Lower lobe of right lung (tissue), 2 donors: ENCODE results near the gene NPY4R. TPM values are rescaled to one million over a fixed set of nuclear protein-coding genes. Genes with fewer than 3 reads are reported as not detected.
"Not testable (repeated sequence)": the region's sequence is repeated elsewhere in the genome, so short reads cannot be mapped to it uniquely, and the experiment has no call there.

Experiments
- ATAC-seq, 2 donors: fragments of 200-7000 bp; cut with Tn5 transposase; one replicate each; pipeline ENCODE4 v1.9.1; 2020 to 2022; ENCODE audit warnings: mild to moderate bottlenecking in 2 of 2, moderate library complexity in 2 of 2
- DNase-seq: peaks from one replicate; pipeline ENCODE4 v3.0.0-alpha.2; 2020
- H3K27ac ChIP-seq: fragments of 200-600 bp; one replicate; pipeline ENCODE4 v1.8.0; 2022
- H3K27me3 ChIP-seq: fragments of 200-600 bp; one replicate; pipeline ENCODE4 v1.8.0; 2022; ENCODE audit warnings: low read depth
- H3K36me3 ChIP-seq: fragments of 200-600 bp; one replicate; pipeline ENCODE4 v1.8.0; 2022; ENCODE audit warnings: mild to moderate bottlenecking
- H3K4me1 ChIP-seq: fragments of 200-600 bp; one replicate; pipeline ENCODE4 v1.8.0; 2022
- H3K4me3 ChIP-seq: fragments of 200-600 bp; one replicate; pipeline ENCODE4 v1.8.0; 2022; ENCODE audit warnings: mild to moderate bottlenecking
- H3K9me3 ChIP-seq: fragments of 200-600 bp; one replicate; pipeline ENCODE4 v1.8.0; 2022
- intact Hi-C: fragments of 100-400 bp; cut with DNase I; formaldehyde crosslinking; loops from one replicate; pipeline ENCODE4 v1.11.0; 2022
- total RNA-seq: library from RNA; stranded (reverse); fragmentation: NEBNext Ultra II Directional; extraction: Animal tissue kit (Norgen Biotek cat#: 25700); gene quantifications from one replicate; pipeline ENCODE4 v1.2.1, GENCODE V29; 2021
- TF ChIP-seq, protein P1 (sequence below): fragments of 200-600 bp; IDR thresholded peaks from one replicate; pipeline ENCODE4 v1.8.0; 2022; ENCODE audit warnings: antibody characterized with exemption, mild to moderate bottlenecking
- donor health status: DM: no; HTN: yes; CAD: no; lungs with severe emphysema.

Gene NPY4R
- total RNA-seq, 1 donor from 2014 or later, result 1.1 TPM

DNA sequence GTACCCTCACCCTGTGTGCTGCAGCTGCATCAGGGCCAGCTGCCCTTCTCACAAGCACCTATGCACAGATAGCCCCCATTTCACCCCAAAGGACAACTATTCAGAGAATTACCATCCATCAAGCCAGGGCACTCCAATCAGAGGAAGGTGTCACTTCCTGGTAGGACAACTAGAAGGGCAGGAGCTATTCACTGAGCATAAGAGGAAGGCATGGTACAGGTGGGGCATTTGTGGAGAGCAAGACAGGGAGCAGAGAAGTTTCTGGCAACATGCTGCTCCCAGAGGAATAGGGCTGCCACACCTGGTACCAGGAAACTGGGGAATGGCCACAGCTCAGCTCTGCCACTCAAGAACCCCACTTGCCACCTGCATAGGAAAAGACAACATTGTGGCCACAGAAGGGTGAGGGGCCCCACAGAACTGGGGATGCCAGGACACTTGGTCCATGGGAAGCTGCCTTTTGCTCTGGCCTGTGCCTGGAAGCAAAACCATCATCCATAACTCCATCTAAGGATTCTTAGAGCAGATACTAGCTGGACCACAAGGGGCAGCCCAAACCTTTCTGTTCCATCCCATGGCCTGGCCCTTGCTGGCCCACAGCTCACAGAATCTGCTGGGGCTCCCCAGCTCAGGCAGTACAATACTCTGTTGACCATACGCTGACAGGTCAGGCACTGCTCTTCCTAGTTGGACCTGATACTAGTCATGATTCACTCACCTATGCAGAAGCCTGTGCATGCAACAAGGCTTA, 25.8 kb upstream of the NPY4R start:
- H3K4me3 ChIP-seq, H3K9me3 ChIP-seq, DNase-seq, H3K27me3 ChIP-seq, intact Hi-C loops, H3K36me3 ChIP-seq, H3K27ac ChIP-seq, H3K4me1 ChIP-seq: not testable (repeated sequence)
- ATAC-seq, result peak in 1 of 2 donors; percentile 12

DNA sequence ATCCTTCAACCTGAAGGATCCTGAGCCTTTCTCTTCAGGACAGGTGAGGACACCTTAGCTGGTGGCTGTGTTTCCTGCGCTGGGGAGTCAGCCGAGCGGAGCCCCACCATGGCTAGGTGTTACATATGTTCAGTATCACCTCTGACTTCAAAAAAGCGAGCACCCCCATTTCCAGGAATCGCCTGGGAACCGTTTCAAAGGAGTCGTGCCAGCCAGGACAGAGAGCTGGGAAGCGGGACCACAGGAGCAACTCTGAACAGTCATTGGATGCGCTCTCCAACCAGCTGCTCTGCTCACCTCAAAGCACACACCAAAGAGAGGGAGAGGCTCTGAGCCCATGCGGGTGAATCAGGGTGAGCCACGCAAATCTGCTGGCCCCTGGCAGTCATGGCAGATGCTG, 24.5 kb upstream of the NPY4R start:
- H3K36me3 ChIP-seq, H3K4me1 ChIP-seq, H3K9me3 ChIP-seq, H3K27ac ChIP-seq, ATAC-seq, H3K27me3 ChIP-seq, intact Hi-C loops, H3K4me3 ChIP-seq: not testable (repeated sequence)
- peak; percentile 25 for DNase-seq

DNA sequence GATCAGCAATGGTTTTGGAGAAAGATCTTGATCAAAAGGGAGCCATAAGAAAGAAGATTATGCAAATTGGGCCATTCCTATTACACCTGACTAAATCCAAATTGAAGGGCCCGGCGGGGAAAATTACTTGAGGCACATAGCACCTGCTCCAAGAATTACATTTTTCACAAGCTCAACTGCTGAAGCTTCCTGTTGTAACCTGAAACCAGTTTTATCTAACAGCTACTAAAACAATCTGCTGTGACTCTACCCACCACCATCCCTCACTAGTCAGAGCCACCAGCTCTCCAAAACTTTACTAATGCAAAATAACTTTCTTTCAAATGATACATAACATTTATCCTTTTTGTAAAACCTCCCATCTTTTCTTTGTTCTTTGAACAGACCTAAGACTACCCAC, 20.7 kb upstream of the NPY4R start:
- H3K4me1 ChIP-seq, H3K4me3 ChIP-seq, DNase-seq, H3K27ac ChIP-seq, ATAC-seq, H3K9me3 ChIP-seq, intact Hi-C loops, H3K27me3 ChIP-seq, H3K36me3 ChIP-seq: not testable (repeated sequence)

DNA sequence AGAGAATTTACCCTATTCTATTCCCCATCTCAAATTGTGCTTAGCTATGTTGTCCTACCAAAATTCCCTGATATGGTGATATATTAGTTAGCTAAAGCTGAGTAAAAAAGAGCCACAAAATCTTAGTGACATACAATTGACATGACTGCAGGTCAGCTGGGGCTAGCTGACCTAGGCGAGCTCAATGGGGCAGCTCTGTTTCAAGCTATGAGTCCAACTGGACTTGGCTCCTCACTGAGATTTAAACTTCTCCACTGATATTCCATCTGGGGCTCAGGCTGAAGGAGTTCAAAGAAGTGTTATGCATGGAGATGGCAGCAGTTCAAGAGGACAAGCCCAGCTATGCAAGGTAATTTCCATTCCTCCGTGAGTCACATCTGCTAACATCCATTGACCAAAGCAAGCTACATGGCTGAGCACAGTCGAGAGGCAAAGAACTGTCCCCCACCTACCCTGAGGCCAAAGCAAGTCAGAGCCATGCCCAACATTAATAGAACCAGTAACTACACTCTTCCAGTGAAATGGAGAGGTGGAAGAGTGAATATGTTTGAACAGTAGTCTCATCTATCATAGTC, 9.1 kb upstream of the NPY4R start:
- H3K4me3 ChIP-seq, DNase-seq, H3K27me3 ChIP-seq, intact Hi-C loops, H3K4me1 ChIP-seq, H3K36me3 ChIP-seq, H3K27ac ChIP-seq, H3K9me3 ChIP-seq: not testable (repeated sequence)
- peak; percentile 26 to 34 for ATAC-seq

DNA sequence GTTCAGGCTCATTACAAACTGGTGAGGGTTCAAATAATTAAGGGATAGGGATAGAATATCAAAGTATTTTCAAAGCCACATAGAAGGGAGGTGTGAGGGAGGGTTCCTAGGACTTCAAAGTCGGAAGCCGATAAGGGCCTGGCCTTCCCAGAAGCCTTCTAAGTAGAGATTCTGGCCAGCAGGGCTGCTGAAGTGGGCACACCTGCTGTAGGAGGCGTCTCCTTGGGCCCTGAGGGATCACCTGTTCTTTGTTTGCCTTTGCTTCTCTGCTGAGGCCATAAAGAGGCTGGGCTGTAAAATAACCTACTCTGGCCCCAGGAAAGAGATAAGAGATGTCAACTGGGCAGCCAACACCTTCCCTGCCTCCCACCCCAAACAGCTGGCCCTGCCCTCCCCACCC, 8.0 kb upstream of the NPY4R start:
- H3K4me1 ChIP-seq, H3K27ac ChIP-seq, H3K9me3 ChIP-seq, H3K27me3 ChIP-seq, H3K4me3 ChIP-seq, intact Hi-C loops, H3K36me3 ChIP-seq: not testable (repeated sequence)
- DNase-seq (peak; percentile 69), ATAC-seq (peak; percentile 92 to 94)

DNA sequence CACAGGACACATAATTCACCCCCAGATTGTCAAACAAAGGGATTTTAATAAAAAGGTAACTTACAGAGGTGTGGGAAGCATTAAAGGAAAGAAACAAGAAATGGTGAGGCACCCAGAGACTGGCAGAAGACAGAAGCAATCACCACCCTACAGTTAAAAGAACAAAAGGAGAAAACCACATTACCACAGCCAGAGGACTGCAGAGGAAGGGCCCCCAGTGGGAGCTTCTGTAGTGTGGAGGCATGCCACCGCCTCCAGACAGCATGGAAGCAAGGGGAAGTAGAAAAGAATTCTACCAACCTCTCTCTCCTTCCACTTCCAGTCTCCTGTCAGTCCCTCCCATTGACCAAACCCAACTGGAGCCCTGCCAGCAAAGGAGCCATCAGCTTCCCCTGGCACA, 4.4 kb upstream of the NPY4R start:
- H3K4me1 ChIP-seq, H3K27ac ChIP-seq, H3K36me3 ChIP-seq, intact Hi-C loops, H3K4me3 ChIP-seq, H3K9me3 ChIP-seq, H3K27me3 ChIP-seq, DNase-seq, ATAC-seq: not testable (repeated sequence)

DNA sequence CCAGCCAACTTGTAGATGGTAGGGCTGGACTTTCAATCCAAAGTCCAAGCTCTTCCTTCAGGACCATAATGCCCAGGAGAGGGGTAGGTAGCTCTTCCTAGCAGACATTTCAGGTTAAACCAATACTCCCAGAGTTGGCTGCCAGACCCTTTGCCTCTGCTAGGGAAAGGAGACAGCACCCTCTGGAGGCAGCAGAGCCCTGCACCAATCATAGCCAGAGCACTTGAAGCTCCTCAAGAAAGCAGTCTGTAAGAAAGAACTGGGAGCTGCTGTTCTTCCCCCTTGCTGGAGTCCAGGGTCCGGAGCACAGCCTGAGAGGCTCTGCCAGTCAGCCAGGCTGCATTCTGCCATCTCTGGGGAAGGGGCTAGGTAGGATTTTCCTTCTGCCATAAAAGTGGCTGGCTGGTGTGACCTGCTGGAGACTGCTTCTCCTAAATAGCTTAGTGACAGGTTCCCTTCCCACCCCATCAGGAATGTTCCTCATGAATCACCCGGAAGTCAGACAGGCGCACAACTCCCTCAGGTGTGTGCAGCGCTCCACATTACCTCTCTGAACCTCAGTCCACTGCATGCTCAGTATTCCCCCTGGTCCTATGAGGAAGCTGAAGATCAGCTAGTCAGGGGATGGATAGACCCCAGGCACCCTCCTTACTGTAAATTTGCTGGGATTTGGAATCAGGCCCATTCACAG, 2.5 kb upstream of the NPY4R start:
- intact Hi-C loops, H3K9me3 ChIP-seq, H3K27me3 ChIP-seq, H3K4me3 ChIP-seq, DNase-seq, H3K4me1 ChIP-seq, H3K27ac ChIP-seq, H3K36me3 ChIP-seq: not testable (repeated sequence)
- TF ChIP-seq, protein P1, sequence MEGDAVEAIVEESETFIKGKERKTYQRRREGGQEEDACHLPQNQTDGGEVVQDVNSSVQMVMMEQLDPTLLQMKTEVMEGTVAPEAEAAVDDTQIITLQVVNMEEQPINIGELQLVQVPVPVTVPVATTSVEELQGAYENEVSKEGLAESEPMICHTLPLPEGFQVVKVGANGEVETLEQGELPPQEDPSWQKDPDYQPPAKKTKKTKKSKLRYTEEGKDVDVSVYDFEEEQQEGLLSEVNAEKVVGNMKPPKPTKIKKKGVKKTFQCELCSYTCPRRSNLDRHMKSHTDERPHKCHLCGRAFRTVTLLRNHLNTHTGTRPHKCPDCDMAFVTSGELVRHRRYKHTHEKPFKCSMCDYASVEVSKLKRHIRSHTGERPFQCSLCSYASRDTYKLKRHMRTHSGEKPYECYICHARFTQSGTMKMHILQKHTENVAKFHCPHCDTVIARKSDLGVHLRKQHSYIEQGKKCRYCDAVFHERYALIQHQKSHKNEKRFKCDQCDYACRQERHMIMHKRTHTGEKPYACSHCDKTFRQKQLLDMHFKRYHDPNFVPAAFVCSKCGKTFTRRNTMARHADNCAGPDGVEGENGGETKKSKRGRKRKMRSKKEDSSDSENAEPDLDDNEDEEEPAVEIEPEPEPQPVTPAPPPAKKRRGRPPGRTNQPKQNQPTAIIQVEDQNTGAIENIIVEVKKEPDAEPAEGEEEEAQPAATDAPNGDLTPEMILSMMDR, result peak; percentile 8
- peak; percentile 76 to 92 for ATAC-seq

DNA sequence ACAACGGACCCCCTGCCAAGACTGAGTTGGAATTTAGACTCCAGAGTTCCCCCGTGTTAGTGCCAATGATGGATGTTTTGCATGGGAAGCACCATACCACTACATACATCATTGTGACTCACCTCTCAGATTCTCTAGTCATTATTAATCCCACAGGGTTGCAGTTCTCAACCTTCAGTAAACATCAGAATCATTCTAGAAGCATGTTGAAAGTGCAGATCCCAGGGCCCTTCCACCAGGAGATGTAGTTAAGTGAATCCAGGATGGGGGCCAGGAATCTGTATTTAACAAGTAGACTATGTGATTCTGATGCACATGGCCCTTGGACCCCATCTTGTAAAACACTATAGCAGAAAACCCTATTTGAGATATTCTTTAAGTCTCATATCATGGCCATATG, 2.1 kb downstream of the NPY4R start:
- H3K27me3 ChIP-seq, H3K4me3 ChIP-seq, DNase-seq, H3K9me3 ChIP-seq, H3K4me1 ChIP-seq, H3K27ac ChIP-seq, H3K36me3 ChIP-seq, ATAC-seq, intact Hi-C loops: not testable (repeated sequence)

DNA sequence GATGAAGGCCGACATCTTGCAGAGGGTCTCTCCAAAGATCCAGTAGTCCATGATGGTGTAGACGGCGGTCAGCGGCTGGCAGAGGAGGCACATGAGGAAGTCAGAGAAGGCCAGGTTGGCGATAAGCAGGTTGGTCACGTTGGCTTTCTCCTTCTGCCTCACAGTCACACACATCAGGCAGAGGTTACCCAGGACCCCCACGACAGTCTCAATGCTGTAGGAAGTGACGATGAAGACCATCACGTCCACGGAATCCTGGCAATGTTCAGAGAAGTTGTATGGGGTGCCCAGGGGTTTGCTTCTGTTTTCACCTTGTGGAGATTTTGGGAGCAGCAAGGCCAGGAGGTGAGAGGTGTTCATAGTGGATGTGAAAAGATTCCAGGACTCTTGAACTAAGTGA, 3.5 kb downstream of the NPY4R start:
- H3K36me3 ChIP-seq, H3K9me3 ChIP-seq, H3K4me1 ChIP-seq, H3K4me3 ChIP-seq, H3K27me3 ChIP-seq, ATAC-seq, DNase-seq, H3K27ac ChIP-seq, intact Hi-C loops: not testable (repeated sequence)

DNA sequence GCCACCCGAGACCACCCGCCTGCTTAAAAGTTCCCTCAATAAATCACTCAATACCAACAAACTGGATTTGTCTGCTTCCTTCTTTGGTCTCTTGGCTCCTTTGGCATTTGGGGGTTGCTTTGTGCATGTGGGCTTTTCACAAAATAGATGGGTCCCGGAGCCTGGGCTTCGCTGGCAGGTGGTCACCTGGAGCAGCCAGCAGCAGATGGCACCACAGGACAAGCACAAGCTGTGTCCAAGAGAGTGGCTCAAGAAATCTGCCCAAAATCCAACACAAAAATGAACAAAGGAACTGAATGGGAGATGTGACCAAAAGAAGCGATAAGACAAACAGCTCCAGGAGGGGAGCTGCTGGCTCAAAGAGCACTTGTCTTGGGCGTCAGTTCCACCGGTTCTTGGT, 6.2 kb downstream of the NPY4R start:
- intact Hi-C loops, DNase-seq, H3K27me3 ChIP-seq: not testable (repeated sequence)

DNA sequence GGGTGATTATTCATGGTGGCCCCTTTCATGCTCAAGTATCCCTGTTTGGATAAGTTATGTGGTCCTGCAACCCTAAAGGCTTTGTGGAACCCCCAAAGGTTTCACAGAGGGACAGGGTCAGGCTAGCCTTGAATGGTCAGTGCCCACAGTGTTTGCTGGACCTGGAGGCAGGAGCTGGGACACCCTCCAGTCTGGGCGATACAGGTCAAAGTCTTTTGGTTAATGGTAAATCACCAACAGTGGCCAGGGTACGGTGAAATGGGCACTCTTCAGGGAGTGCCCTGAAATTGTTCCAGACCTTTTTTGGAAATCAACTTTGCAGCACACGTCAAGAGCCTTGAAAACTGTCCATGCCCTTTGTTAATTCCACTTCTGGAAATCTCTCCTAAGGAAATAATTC, 8.7 kb downstream of the NPY4R start:
- H3K9me3 ChIP-seq, H3K4me3 ChIP-seq, intact Hi-C loops, H3K27ac ChIP-seq, ATAC-seq, H3K4me1 ChIP-seq, DNase-seq, H3K27me3 ChIP-seq, H3K36me3 ChIP-seq: not testable (repeated sequence)

More for the DNA sequence above, 6.2 kb downstream of the NPY4R start:
- not testable (repeated sequence) for H3K4me3 ChIP-seq, H3K36me3 ChIP-seq, H3K4me1 ChIP-seq, H3K9me3 ChIP-seq, H3K27ac ChIP-seq, ATAC-seq

DNA sequence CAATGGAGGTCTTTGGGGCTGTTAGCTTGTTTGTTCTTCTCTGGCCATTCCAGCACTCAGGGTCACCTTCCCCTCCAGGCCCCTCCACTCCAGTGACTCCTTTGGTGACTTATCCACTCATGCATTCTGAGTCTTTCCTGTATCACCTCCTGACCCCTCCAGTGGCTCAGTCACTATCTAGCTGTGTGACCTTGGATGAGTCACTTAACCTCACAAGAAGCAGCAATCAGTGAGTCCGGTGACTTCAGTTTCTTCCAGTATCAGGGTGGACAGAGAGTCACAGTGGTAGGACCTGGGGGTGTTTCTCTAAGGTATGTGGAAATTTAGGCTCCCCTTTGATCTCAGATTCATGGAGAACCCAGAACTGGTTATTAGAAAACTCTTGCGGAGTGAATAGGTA, 9.8 kb downstream of the NPY4R start:
- intact Hi-C loops, H3K27ac ChIP-seq, H3K4me1 ChIP-seq, DNase-seq, H3K27me3 ChIP-seq, ATAC-seq, H3K4me3 ChIP-seq, H3K9me3 ChIP-seq, H3K36me3 ChIP-seq: not testable (repeated sequence)

DNA sequence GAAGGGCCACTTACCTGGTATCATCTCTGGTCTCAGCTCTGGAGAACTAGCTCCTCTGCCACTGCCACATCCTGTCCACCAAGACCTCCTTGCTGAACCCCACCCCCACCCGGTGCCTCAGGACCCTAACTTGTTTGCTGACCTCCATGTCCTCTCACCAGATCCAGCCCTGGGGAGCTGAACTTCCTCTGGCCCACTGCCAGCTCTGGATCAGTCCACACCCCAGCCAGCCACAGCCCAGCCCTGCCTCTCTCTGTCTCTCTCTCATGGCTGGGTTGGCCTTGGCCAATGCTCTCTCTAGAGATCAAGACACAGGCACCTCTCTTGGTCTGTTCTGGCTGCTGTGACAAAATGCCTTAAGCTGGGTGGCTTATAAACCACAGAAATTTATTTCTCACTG, 14.4 kb downstream of the NPY4R start:
- ATAC-seq, result peak in 1 of 2 donors; percentile 36
- H3K4me1 ChIP-seq, H3K36me3 ChIP-seq, DNase-seq, H3K4me3 ChIP-seq, H3K9me3 ChIP-seq, H3K27ac ChIP-seq, H3K27me3 ChIP-seq, intact Hi-C loops: not testable (repeated sequence)
